GM21381 (cell line): Measurements from ENCODE around the gene BRF1.
"Not testable (repeated sequence)": the region's sequence is repeated elsewhere in the genome, so short reads cannot be mapped to it uniquely, and the experiment has no call there.

Experiments
- ATAC-seq: cut with Tn5 transposase; IDR thresholded peaks from one replicate; pipeline ENCODE4 v1.9.1; 2021; ENCODE audit warnings: mild to moderate bottlenecking, moderate library complexity; ENCODE audit not compliant: unreplicated experiment

The BRF1 gene

DNA sequence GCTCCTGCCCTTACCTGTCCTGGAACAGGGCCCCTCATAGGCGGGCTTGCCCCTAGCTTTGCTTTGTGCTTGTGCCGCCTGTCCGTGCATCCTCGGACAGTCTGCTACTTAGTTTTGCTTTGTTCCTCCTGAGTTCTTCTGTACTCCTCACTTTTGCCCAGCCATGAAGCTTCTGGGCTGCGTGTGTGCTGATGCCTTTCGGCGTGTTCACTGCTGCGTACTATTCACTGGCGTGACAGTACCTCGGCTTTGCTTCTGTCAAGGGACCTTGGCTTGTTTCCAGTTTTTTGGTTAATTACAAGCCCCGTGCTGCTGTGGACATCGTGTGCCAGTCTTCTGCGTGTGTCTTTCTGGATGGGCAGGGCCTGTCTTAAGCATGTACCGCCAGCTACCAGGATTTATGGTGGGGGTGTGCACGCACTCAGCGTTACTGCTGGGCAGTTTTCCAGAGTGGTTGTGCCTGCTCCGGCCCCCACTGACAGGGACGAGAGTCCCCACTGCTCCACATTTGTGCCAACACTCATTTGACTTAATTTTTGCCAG, 16.2 kb upstream of the BRF1 start:
- no peak for ATAC-seq

DNA sequence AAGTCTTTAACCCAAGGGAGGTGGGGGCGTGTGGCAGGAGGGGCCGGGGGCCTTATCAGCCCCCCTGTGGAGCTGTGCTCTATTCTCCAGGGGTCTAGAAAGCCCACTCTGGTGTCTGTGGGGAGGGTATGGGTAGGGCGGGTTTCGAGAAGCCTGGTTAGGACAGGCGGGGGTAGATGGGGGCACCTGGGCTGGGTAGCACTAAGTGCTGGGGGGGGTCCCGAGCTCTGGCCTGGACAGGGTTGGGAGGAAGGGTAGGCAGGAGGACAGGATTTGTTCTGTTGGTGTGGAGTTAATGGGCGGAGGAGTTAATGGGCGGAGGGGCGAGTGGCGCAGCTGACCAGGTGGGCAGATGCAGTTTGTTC, 15.8 kb upstream of the BRF1 start:
- no peak for ATAC-seq

DNA sequence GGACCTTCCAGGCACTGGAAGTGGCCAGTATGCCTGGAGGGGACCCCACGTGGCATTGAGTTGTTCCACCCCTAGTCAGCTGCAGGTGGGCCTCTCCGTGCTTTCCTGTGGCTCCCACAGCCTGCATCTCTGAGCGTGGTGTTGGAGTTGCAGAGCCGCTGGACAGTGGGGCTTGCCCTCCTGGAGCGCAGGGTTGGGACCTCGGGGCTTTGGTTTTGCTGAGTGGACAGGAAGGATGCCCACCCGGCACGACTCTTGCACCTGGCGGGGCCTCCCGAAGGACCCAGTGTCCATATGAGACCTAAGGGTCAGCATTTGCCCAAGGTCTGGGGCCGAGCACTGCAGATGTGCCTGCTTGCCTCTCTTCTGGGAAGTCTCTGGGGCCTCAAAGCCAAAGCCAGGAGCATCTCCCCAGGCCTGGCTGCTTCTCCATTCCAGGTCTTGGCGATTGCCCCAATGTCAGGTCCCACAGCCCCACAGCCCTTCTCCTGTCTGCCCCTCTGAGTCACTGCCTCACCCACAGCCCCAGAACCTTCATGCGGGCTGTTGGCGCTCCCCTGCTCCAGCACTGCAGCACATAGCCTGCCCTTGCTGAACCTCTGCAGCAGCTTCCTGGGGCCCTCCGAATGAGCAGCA, 15.3 kb upstream of the BRF1 start:
- no peak for ATAC-seq

DNA sequence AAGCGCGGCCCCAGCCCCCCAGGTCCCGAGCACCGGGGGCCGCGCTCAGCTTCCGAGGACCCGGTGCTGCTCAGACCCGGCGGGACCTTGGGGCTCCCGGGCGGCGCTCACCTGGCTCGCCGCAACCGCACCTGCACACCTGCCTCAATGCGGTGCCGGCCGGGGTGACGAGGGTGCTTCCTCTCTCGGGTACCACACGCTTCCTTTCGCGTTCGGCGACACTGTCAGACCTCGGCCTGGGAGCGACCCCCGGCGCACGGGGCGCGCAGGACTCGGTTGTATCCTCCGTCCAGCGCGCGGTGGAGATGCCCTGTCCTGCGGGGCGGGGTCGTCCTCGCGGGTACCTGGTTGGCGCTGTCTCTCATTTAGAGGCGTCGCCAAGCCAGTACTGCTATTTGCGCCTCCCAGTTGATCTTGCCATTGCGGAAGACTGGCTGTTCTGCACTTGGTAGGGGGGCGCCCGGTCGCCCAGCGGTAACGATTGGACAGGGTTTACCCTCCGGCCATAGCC, 14.5 kb upstream of the BRF1 start:
- peak; percentile 19 for ATAC-seq

DNA sequence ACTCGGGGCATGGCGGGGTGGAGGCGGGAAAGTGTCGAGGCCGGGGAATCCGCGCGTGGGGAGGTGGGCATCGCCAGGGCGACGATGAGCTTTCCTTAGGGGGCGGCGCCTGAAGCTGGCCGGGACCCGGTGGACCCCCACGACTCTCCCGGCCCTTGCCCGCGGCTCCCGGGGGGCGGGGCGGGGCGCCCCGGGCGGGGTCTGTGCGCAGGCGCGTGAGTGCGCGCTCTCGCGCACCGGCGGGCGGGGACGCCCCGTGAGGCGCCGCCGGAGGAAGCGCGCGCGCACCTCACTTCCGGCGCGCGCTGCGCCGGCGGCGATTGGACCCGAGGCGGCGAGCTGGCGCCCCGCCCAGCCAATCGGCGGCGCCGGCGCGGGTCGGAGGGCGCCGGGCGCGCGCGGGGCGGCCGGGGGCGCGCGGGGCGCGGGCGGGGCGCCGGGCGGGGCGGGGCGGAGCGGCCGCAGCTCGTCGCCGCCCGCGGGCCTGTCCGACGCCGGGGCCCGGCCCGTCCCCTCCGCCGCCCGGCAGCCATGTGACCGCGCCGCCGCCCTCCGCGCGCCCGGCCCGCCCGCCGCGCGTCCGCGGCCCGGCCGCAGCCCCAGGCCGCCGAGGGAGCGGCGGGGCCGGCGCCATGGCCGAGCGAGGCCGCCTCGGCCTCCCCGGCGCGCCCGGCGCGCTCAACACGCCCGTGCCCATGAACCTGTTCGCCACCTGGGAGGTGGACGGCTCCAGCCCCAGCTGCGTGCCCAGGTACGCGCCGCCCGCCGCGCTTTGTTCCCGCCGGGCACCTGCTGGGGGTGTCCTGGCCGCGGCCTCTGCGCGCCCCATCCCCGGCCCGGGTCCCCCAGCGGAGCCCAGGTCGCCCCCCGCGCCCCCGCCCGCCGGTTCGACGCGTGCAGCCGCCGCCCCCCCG, 13.7 kb upstream of the BRF1 start, which contains the start of gene PACS2:
Gene PACS2 (plus strand): TSS at position 462 of the 914 bp plus-strand sequence. CDS start 171 bp downstream, at position 633.
- peak; percentile 70 for ATAC-seq

DNA sequence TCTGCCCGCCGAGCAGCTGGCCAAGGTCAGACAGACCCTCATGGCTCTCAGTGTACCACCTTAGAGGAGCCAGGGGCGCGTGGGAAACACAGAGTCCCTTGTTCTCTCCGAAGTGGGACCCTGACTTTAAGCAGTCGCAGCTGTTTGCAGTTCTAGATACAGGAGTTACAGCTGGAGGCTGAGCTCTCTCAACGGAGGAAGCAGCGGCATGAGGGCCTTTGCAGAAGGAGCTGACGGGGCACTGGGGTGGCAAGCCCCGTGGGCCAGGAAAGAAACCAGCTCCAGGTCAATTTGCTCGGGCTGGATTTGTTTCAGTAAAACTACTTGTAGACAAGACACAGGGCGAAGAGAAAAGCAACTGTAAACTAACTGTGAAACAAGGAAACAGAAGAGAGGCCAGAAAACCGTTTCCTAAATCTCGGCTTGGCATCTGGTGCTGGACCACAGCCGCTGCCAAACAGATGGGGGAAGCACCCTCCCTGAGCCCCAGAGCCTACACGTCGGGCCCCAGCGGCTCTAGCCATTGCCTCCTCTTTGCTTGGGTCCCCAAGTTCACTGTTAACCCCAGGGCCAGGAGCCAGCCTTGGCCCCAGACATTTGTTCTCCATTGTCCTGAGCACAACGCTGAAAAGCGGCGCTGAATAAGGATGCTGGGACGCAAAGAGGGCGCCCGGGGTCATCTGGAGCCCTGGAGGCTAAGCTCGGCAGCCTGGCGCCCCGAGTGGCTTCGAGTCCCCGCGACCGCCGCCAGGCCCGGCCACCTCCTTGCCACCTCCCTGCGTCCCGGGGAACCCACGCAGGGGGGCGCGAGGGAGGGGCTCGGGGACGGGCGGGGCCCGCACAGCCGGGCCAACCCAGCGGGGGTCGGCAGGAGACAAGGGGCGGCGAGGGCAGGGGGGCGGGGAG, 12.8 kb upstream of the BRF1 start:
- peak; percentile 14 for ATAC-seq

DNA sequence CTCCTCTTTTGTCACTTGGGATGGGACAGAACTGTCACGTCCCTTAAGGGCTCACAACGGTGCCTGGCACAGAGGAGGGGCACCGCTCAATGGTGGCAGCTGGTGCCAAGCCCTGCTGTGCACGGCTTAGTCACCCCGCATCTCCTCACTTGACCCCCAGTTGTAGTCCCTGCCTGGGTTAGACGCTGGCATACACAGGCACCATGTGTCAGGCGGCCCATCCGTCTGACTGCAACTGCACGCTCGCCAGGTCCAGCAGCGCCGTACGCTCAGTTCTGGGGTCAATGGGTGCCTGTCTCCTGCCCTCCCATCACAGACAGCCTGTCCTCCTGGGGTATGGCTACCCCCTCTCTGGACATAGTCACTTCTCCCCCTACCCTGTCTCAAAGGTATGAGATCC, 12.2 kb upstream of the BRF1 start:
- no peak for ATAC-seq

DNA sequence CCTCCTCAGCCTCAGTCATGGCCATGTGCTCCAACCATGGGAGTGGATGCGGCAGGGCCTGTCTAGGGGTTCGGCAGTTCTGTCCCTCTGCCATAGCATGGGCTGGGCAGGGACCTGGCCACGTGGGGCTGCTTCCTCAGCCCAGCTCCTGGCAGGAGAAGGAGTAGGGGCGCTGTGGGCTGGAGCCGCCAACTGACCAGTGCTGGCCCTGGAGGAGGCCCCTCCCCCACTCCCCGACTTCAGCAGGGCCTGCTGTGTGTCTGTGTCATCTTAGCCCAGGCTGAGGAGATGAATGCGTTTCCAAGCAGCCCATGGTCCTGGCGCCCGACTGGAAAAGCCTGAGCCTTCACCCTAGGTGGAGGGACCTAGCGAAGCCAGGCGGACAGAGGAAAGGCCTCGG, 11.0 kb upstream of the BRF1 start:
- ATAC-seq: no peak

DNA sequence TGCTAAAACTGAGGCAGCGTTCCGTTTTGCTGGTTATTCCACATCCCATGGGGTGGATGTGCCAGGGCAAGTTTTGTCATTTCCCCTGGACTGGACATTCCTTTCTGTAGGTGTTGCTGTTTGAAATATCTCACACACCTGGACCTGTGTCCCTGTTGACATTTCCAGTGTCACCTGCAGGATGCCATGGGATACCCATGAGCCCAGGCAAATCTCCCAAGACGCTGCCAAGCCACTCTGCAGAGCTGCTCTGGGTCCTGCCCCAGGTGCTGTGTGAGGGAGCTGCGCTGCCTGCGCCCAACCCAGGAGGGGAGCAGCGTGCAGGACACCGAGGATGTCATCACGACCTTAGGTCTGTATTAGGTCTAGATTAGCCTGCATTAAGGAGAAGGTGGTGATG, 8.6 kb upstream of the BRF1 start:
- no peak for ATAC-seq

DNA sequence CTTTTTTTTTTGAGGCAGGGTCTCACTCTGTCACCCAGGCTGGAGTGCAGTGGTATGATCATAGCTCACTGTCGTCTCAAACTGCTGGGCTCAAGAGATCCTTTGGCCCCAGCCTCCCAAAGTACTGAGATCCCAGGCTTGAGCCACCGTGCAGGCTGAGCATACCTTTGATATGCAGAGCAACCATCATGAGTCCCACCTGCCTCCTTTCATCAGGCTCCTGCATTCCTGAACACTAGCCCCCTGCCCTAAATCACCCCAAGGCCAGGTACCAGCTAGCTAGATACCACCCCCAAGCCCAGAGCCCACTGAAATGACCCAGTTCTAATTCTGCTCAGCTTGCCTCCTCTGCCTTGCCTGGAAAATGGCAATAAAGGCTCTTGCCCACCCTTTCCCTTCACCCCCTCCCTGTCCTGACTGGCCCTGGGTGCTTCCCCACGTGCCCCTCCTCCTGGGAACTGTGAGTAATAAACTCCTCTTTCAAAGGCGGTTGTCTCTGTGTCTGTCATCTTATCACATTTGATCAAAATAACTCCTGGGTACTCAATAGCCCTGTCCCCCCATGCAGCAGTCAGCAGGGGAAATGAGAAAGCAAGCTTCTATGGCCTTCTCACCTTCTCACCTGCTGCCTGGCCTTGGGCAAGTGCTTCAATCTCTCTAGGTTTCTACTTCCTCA, 6.4 kb upstream of the BRF1 start:
- ATAC-seq: no peak

DNA sequence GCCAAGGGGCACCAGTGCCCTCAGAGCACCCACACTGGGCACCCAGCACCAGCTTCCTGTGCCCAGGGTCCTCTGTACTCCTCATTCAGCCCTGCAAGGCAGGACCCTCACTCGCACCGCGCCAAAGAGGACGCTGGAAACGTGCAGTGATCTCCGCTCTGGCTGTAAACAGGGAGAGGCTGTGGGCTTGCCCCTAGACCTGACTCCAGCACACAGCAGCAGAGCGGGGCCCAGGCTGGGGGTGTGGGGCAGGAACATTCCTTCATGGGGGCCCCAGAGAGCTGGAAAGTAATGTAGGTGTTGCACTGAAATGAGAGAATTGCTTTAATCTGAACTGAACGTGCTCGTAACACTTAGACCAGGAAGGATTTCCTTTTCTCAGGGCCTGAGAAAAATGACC, 5.0 kb upstream of the BRF1 start:
- ATAC-seq: no peak

DNA sequence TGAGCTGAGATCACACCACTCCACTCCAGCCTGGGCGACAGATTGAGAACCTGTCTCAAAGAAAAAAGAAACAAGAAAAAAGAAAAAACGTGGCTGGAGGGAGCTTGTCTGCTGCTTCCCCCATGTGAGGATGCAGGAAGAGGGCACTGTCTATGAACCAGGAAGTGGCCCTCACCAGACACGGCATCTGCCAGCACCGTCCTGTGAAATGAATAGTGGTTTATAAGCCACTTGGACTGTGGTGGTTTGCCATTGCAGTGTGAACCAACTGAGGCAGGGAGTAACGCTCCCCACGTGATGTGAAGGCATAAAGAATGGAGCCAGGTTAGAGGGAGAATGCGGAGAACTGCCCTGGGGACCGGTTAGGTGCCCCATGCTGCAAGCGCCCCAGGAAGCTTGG, 4.5 kb upstream of the BRF1 start:
- ATAC-seq: no peak

DNA sequence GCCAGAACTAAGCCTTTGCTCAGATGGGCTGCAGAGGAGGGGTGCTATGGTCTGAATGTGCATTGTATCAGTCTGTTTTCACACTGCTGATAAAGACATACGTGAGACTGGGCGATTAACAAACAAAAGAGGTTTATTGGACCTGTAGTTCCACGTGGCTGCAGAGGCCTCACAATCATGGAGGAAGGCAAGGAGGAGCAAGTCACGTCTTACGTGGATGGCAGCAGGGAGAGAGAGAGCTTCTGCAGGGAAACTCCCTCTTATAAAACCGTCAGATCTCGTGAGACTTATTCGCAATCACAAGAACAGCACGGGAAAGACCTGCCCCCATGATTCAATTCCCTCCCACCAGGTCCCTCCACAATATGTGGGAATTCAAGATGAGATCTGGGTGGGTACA, 3.8 kb upstream of the BRF1 start:
- no peak for ATAC-seq

DNA sequence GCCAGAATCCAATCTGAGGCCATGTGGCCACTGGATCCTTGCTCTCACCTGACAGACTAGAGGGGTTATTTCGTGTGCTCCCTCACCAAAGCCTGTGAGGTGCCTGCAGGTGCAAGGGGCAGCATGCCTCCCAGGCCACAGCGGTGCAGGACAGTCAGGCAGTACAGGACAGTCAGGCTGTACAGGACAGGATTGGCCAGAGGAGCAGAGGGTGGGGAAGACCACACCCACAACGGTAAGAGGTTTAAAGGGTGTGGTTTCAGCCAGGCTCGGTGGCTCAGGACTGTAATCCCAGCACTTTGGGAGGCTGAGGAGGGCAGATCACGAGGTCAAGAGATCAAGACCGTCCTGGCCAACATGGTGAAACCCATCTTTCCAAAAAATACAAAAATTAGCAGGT, 3.1 kb upstream of the BRF1 start:
- ATAC-seq: no peak

DNA sequence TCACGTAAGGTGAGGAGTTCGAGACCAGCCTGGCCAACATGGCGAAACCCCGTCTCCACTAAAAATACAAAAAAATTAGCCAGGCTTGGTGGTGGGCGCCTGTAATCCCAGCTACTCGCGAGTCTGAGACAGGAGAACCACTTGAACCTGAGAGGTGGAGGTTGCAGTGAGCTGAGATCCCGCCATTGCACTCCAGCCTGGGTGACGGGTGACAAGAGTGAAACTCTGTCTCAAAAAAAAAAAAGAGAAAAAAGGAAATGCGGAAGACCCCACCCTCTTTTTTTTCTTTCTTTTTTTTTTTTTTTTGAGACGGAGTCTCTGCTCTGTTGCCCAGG, 1.1 kb upstream of the BRF1 start:
- ATAC-seq: not testable (repeated sequence)

DNA sequence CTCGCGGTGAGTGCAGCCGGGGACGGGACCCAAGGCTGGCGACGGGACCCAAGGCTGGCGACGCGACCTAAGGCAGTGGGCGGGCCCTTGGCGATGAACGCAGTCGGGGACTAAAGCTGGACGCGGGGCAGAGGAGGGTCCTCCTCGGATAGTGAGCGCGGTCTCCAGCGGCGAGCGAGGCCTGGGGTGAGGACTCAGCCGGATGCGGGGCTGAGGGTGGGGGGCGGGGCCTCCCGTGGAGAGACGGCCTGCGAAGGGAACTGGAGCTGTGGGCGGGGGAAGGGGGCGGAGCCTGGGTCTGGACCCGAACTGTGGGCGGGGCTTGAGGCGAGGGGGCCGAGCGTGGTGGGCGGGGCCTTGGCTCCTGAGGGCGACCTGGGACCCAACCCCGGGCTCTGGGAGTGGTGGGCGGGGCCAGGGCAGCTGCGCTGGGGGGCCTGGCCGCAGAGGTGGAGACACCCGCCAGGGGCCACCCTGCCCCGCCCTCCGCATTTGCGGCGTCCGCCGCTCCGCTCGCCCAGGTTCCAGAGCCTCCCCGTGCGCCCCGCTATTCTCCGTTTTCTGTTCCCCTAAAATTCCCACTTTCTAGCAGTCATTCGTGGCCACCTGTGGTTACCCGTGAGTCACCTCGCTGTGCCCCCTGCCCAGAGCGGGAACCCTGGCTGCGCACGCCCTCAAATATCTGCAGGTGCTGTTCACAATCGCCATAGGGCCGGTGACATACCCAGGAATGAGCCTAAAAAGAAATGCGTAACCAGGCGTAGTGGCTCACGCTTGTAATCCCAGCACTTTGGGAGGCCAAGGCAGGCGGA, 508 bp upstream of the BRF1 start:
- peak; percentile 56 for ATAC-seq

DNA sequence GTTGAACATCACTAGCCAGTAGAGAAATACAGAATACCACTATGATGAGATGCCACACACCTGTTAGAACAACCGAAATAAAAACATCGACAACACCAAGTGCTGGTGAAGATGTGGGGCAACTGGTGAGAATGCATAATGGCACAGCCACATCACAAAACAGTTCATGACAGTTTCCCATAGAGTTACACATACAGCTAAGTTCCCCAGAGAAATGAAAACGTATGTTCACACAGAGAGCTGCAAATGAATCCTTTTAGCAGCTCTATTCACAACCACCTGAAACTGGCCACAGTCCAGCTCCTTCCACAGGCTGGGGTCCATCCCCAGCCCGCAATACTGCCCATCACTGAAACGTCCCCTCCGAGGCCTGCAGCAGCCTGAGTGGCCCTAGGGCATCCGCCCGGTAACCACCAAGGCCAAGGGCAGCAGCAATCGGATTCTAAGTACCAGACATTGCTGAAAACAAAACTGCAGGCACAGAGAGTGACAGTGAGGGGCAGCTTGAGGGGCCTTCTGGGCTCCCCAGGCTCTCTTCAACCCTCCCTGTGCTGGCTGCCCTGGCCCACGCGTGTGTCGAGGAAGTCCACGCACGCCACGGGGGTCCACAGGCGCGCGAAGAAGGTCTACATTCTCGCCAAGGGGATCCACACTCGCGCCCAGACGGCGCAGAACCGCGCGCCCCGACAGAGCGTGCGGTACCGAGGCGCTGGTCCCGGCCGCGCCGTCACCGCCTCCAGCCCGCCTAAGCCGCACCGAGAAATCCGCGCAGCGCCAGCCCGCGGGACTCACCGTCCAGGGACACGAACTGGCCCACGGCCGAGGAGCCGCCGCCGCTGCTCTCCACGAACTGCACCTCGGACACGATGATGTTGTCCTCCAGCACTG, 903 bp downstream of the BRF1 start:
- peak; percentile 10 for ATAC-seq

DNA sequence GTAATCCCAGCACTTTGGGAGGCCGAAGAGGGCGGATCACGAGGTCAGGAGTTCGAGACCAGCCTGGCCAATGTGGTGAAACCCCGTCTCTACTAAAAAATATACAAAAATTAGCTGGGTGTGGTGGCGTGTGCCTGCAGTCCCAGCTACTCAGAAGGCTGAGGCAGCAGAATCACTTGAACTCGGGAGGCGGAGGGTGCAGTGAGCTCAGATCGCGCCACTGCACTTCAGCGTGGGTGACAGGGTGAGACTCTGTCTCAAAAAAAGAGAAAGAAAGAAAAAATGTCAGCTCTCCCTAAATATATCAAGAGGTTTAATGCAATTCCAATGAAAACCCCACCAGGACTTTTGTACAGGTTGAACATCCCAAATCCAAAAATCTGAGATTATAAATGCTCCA, 3.5 kb downstream of the BRF1 start:
- ATAC-seq: not testable (repeated sequence)
